ENCODE results near the gene ZNF3. TPM values are rescaled to one million over a fixed set of nuclear protein-coding genes. Genes with fewer than 3 reads are reported as not detected.

ZNF3 gene
- total and polyA plus RNA-seq, 9 of the 15 experiments (the other 6 are each of a cell fraction or from before 2014, with no cell fraction given): 30.0 to 64.9 (median 51.5) TPM

DNA sequence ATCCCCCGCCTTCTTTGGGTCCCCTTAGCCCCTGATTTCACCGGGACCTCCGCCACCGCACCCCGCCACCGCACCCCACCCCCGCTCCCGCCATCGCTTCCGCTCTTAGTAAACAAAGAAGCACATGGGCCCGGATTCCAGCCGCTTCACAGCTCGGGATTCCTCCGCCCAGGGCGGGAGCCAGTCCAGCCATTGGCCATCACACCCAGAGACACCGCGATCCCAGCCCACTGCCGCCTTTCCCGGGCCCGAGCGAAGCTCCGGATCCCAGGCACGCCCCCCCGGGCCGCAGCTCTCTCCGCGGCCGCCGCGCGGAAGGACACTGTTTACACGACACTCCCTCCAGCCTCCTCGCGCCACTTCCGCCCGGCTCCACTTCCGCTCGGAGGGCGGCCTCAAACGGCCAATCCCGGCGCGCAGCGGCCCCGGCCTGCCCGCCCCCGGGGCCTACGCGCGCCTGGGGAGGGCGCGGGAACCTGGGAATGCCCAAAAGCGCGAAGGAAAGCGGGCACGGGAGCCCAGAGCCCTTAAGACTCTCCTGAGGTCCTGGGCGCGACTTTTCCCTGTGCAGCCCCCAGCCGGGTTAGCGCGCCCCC lies 19.0 kb upstream of the ZNF3 start (continued):
- TF ChIP-seq ETV5 (CRISPR knock-in tag; IDR thresholded peaks at IDR 0.05; ENCODE audit: low read depth): peak; percentile 96
- TF ChIP-seq ZNF134 (CRISPR knock-in tag; conservative IDR thresholded peaks at IDR 0.05): no peak
- TF ChIP-seq, protein P1, sequence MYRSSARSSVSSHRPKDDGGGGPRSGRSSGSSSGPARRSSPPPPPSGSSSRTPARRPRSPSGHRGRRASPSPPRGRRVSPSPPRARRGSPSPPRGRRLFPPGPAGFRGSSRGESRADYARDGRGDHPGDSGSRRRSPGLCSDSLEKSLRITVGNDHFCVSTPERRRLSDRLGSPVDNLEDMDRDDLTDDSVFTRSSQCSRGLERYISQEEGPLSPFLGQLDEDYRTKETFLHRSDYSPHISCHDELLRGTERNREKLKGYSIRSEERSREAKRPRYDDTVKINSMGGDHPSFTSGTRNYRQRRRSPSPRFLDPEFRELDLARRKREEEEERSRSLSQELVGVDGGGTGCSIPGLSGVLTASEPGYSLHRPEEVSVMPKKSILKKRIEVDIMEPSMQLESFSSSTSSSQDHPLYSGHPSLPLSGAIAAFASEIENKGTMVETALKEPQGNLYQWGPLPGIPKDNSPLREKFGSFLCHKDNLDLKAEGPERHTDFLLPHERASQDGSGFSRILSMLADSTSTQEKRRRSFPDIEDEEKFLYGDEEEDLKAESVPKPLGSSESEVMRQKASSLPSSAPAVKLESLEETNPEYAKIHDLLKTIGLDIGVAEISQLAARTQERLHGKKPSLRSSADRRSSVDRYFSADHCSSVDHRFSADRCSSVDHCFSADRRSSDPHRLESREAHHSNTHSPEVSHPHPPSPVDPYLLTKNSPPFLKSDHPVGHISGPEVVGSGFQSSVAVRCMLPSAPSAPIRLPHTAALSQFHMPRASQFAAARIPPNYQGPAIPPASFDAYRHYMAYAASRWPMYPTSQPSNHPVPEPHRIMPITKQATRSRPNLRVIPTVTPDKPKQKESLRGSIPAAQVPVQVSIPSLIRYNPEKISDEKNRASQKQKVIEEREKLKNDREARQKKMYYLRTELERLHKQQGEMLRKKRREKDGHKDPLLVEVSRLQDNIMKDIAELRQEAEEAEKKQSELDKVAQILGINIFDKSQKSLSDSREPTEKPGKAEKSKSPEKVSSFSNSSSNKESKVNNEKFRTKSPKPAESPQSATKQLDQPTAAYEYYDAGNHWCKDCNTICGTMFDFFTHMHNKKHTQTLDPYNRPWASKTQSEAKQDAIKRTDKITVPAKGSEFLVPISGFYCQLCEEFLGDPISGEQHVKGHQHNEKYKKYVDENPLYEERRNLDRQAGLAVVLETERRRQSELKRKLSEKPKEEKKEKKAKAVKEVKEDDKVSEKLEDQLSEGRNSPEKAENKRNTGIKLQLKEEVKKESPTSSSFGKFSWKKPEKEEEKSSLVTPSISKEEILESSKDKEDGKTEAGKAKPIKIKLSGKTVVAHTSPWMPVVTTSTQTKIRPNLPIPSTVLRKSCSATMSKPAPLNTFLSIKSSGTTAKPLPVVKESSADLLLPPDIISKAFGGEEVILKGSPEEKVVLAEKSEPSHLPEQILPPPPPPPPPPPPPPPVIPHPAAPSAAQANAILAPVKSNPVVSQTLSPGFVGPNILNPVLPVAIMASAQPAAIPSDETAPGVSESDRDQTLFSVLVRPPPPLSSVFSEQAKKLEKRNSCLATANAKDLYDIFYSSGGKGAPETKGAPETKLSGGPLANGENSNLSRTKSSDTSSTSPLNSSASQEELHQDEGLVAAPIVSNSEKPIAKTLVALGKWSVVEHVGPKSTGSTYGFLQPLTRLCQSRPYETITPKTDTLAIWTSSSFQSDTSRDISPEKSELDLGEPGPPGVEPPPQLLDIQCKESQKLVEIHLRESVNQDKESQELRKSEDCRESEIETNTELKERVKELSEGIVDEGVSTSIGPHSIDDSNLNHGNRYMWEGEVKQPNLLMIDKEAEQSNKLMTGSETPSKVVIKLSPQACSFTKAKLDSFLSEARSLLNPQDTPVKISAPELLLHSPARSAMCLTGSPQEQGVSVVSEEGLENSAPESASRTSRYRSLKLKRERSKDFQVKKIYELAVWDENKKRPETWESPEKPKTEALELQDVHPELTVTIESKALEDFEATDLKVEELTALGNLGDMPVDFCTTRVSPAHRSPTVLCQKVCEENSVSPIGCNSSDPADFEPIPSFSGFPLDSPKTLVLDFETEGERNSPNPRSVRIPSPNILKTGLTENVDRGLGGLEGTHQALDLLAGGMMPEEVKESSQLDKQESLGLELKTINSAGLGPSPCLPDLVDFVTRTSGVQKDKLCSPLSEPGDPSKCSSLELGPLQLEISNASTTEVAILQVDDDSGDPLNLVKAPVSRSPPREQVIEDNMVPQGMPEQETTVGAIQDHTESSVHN (IDR thresholded peaks at IDR 0.05; ENCODE audit: borderline replicate concordance in 1 of 2, low read depth in 1 of 2): peak in 1 of 2 experiments; percentile 28; a peak in 1 of 4 replicates
- TF ChIP-seq, protein P2, sequence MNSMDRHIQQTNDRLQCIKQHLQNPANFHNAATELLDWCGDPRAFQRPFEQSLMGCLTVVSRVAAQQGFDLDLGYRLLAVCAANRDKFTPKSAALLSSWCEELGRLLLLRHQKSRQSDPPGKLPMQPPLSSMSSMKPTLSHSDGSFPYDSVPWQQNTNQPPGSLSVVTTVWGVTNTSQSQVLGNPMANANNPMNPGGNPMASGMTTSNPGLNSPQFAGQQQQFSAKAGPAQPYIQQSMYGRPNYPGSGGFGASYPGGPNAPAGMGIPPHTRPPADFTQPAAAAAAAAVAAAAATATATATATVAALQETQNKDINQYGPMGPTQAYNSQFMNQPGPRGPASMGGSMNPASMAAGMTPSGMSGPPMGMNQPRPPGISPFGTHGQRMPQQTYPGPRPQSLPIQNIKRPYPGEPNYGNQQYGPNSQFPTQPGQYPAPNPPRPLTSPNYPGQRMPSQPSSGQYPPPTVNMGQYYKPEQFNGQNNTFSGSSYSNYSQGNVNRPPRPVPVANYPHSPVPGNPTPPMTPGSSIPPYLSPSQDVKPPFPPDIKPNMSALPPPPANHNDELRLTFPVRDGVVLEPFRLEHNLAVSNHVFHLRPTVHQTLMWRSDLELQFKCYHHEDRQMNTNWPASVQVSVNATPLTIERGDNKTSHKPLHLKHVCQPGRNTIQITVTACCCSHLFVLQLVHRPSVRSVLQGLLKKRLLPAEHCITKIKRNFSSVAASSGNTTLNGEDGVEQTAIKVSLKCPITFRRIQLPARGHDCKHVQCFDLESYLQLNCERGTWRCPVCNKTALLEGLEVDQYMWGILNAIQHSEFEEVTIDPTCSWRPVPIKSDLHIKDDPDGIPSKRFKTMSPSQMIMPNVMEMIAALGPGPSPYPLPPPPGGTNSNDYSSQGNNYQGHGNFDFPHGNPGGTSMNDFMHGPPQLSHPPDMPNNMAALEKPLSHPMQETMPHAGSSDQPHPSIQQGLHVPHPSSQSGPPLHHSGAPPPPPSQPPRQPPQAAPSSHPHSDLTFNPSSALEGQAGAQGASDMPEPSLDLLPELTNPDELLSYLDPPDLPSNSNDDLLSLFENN (IDR thresholded peaks at IDR 0.05; ENCODE audit: low read depth in 2 of 2, low read length in 2 of 2): no peak
- TF ChIP-seq KDM4B (IDR thresholded peaks at IDR 0.05; ENCODE audit: borderline replicate concordance in 2 of 2, low read depth in 1 of 2): peak in 1 of 2 experiments; percentile 93; a peak in 1 of 4 replicates
- TF ChIP-seq, protein P3, sequence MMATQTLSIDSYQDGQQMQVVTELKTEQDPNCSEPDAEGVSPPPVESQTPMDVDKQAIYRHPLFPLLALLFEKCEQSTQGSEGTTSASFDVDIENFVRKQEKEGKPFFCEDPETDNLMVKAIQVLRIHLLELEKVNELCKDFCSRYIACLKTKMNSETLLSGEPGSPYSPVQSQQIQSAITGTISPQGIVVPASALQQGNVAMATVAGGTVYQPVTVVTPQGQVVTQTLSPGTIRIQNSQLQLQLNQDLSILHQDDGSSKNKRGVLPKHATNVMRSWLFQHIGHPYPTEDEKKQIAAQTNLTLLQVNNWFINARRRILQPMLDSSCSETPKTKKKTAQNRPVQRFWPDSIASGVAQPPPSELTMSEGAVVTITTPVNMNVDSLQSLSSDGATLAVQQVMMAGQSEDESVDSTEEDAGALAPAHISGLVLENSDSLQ (IDR thresholded peaks at IDR 0.05): peak; percentile 54
- peak; percentile 34; the same call in 1 of the 2 replicates for TF ChIP-seq BCOR (IDR thresholded peaks at IDR 0.05)
- 0 out of 2 replicates have a peak, but pooled peaks have one; percentile 11 for TF ChIP-seq ZNF431 (CRISPR knock-in tag; IDR thresholded peaks at IDR 0.05)
- TF ChIP-seq ZNF143 (CRISPR knock-in tag; IDR thresholded peaks at IDR 0.05): no peak
- TF ChIP-seq ZSCAN29 (IDR thresholded peaks at IDR 0.05): no peak
- peak; percentile 50 for TF ChIP-seq FIP1L1 (IDR thresholded peaks at IDR 0.05; ENCODE audit: low read depth, low read length, poor library complexity, severe bottlenecking)
